GM23338 (cell line): ENCODE measurements around the gene CDCA7L. TPM values are rescaled to one million over a fixed set of nuclear protein-coding genes. Genes with fewer than 3 reads are reported as not detected.
A peak's percentile ranks its signal among the peaks of the same experiment; 100 is the strongest.

Experiments used
- ATAC-seq: fragments of 200-7000 bp; cut with Tn5 transposase; 3 replicates; pipeline ENCODE4 v1.9.1; 2020
- DNase-seq: peaks from one replicate; pipeline ENCODE4 v3.0.0-alpha.2; 2015; ENCODE audit warnings: low spot score
- H2AFZ ChIP-seq: fragments of 200-600 bp; sonication (generic); 2 replicates; pipeline ENCODE4 v1.8.0; 2016; ENCODE audit warnings: antibody characterized with exemption, mild to moderate bottlenecking, moderate library complexity
- H3F3A ChIP-seq: fragments of 200-600 bp; sonication (generic); replicated peaks from 2 replicates; pipeline ENCODE4 v1.8.0; 2017; ENCODE audit warnings: antibody characterized with exemption, mixed run types, low read depth
- H3K27ac ChIP-seq: fragments of 200-600 bp; sonication (generic); 2 replicates; pipeline ENCODE4 v1.6.1; 2016; ENCODE audit warnings: low read depth
- H3K27me3 ChIP-seq: fragments of 200-600 bp; sonication (generic); 2 replicates; pipeline ENCODE4 v1.8.0; 2016; ENCODE audit warnings: mild to moderate bottlenecking, mixed run types, moderate library complexity; ENCODE audit not compliant: insufficient read depth
- H3K36me3 ChIP-seq: fragments of 200-600 bp; sonication (generic); 2 replicates; pipeline ENCODE4 v1.8.0; 2016; ENCODE audit warnings: mild to moderate bottlenecking; ENCODE audit not compliant: insufficient read depth
- H3K4me1 ChIP-seq: fragments of 200-600 bp; sonication (generic); 2 replicates; pipeline ENCODE4 v1.8.0; 2016; ENCODE audit warnings: mild to moderate bottlenecking, moderate library complexity; ENCODE audit not compliant: insufficient read depth
- H3K4me2 ChIP-seq: fragments of 200-600 bp; sonication (generic); 2 replicates; pipeline ENCODE4 v1.7.1; 2017; ENCODE audit warnings: mixed run types
- H3K4me3 ChIP-seq: fragments of 200-600 bp; sonication (generic); 2 replicates; pipeline ENCODE4 v1.6.1; 2016; ENCODE audit warnings: mixed run types
- H3K79me2 ChIP-seq: fragments of 200-600 bp; sonication (generic); replicated peaks from 2 replicates; pipeline ENCODE4 v1.8.0; 2017; ENCODE audit warnings: mild to moderate bottlenecking; ENCODE audit not compliant: insufficient read depth
- H3K9me2 ChIP-seq: fragments of 200-600 bp; sonication (generic); 2 replicates; pipeline ENCODE4 v1.8.0; 2017; ENCODE audit not compliant: insufficient read depth
- H4K20me1 ChIP-seq: fragments of 200-600 bp; sonication (generic); replicated peaks from 2 replicates; pipeline ENCODE4 v1.8.0; 2017; ENCODE audit warnings: mild to moderate bottlenecking; ENCODE audit not compliant: insufficient read depth
- H3K27ac Mint-ChIP-seq: 2 replicates; pipeline ENCODE4 v1.8.0; 2020; ENCODE audit warnings: inconsistent platforms, mild to moderate bottlenecking, moderate library complexity, mixed read lengths
- H3K27me3 Mint-ChIP-seq: 3 replicates; pipeline ENCODE4 v1.8.0; 2022; ENCODE audit warnings: low read depth, mild to moderate bottlenecking, moderate library complexity, mixed read lengths, inconsistent platforms; ENCODE audit not compliant: insufficient read depth, poor library complexity
- H3K36me3 Mint-ChIP-seq: 3 replicates; pipeline ENCODE4 v1.8.0; 2021; ENCODE audit warnings: low read depth, mild to moderate bottlenecking, inconsistent platforms, moderate library complexity, mixed read lengths
- H3K4me1 Mint-ChIP-seq: 3 replicates; pipeline ENCODE4 v1.8.0; 2020; ENCODE audit warnings: mild to moderate bottlenecking, inconsistent platforms, mixed read lengths
- H3K4me3 Mint-ChIP-seq: 3 replicates; pipeline ENCODE4 v1.8.0; 2021; ENCODE audit warnings: moderate library complexity, mild to moderate bottlenecking, inconsistent platforms, mixed read lengths
- H3K9me3 Mint-ChIP-seq: 3 replicates; pipeline ENCODE4 v1.8.0; 2020; ENCODE audit warnings: moderate library complexity, mild to moderate bottlenecking, inconsistent platforms, mixed read lengths
- CREB1 ChIP-seq: fragments of 250-450 bp; sonication (Bioruptor Pico); IDR thresholded peaks from 2 replicates; pipeline ENCODE4 v1.5.0; 2020; ENCODE audit warnings: low read depth, mild to moderate bottlenecking, moderate library complexity
- ETS1 ChIP-seq: IDR thresholded peaks from 2 replicates; pipeline ENCODE4 v1.6.1; 2016; ENCODE audit warnings: antibody characterized with exemption
- EZH2 ChIP-seq: fragments of 200-600 bp; sonication (generic); IDR thresholded peaks from one replicate; pipeline ENCODE4 v1.8.0; 2017; ENCODE audit warnings: antibody characterized with exemption, mild to moderate bottlenecking, low read depth; ENCODE audit not compliant: unreplicated experiment
- EZH2phosphoT487 ChIP-seq: fragments of 200-600 bp; sonication (generic); IDR thresholded peaks from one replicate; pipeline ENCODE4 v1.8.1; 2018; ENCODE audit warnings: antibody characterized with exemption; ENCODE audit not compliant: unreplicated experiment
- NANOG ChIP-seq: IDR thresholded peaks from 2 replicates; pipeline ENCODE4 v1.6.1; 2016; ENCODE audit warnings: antibody characterized with exemption, borderline replicate concordance
- POLR2AphosphoS5 ChIP-seq: IDR thresholded peaks from 2 replicates; pipeline ENCODE4 v1.6.1; 2016; ENCODE audit warnings: antibody characterized with exemption, low read depth
- ZNF114 ChIP-seq: fragments of 250-450 bp; sonication (Bioruptor Pico); IDR thresholded peaks from 2 replicates; pipeline ENCODE4 v1.5.0; 2020; ENCODE audit warnings: mild to moderate bottlenecking, moderate library complexity
- ZNF331 ChIP-seq: fragments of 250-450 bp; sonication (Bioruptor Pico); IDR thresholded peaks from 2 replicates; pipeline ENCODE4 v1.5.0; 2020; ENCODE audit warnings: low read depth, mild to moderate bottlenecking, moderate library complexity
- polyA plus RNA-seq: library from polyadenylated mRNA; unstranded; fragments of >200 nt; fragmentation: Nextera tagmentation; extraction: Ambion mirVana; gene quantifications from 2 replicates; pipeline ENCODE4 v1.2.1, GENCODE V29; 2016
- total RNA-seq: library from RNA; depleted of rRNA; stranded (reverse); fragments of >200 nt; shearing (Covaris generic); gene quantifications from 2 replicates; pipeline ENCODE4 v1.2.3, GENCODE V29; 2014
- TF ChIP-seq, protein P1 (sequence below): fragments of 250-450 bp; sonication (Bioruptor Pico); IDR thresholded peaks from 2 replicates; pipeline ENCODE4 v1.5.0; 2020; ENCODE audit warnings: mild to moderate bottlenecking, moderate library complexity
- TF ChIP-seq, protein P2 (sequence below), 2 experiments: fragments of 200-600 bp in 1 of 2; sonication (generic) in 1 of 2; conservative IDR thresholded peaks; 2 replicates each; pipeline versions ENCODE4 v1.5.1 to v1.6.1; 2016 to 2017; ENCODE audit warnings: antibody characterized with exemption in 2 of 2, low read depth in 2 of 2, mild to moderate bottlenecking in 2 of 2, moderate library complexity in 1 of 2

The CDCA7L gene
- total and polyA plus RNA-seq, 2 experiments from 2014 or later, result 174 to 187 TPM

GRCh38 chr7:21962677-21963076 is 17.0 kb upstream of the CDCA7L start:
- Mint-ChIP-seq H3K4me1 (no peaks in the 10 kb centered on the region; the same call in 1 of the 3 replicates), H3K9me3 (no peaks in the 10 kb centered on the region), H3K27ac (no peak overlapping the region), H3K27me3 (peaks cover 6% of the 10 kb centered on the region), H3K36me3 (no peaks in the 10 kb centered on the region), H3K4me3 (no peak overlapping the region)
- Histone ChIP-seq H3K27ac (no peak overlapping the region), H2AFZ (0 out of 2 replicates have a peak overlapping the region, but pooled peaks have one; percentile 78), H3K4me2 (no peak overlapping the region), H3K36me3 (no peaks in the 10 kb centered on the region), H3F3A (no peaks in the 10 kb centered on the region), H3K79me2 (no peaks in the 10 kb centered on the region), H3K27me3 (no peaks in the 10 kb centered on the region), H3K4me3 (no peak overlapping the region), H4K20me1 (no peaks in the 10 kb centered on the region), H3K4me1 (no peaks in the 10 kb centered on the region), H3K9me2 (0 out of 2 replicates have a peak, but pooled peaks cover 5% of the 10 kb centered on the region)
- DNase-seq (no peak), ATAC-seq (no peak)
- TF ChIP-seq ZNF331 (CRISPR knock-in tag), result no peak

- H3K4me3 ChIP-seq, result no peak overlapping the region
- 0 out of 2 replicates have a peak, but pooled peaks cover 5% of the 10 kb centered on the region for H3K9me2 ChIP-seq
- DNase-seq (no peak), ATAC-seq (no peak)
- Mint-ChIP-seq H3K4me3 (no peak overlapping the region), H3K27me3 (peaks cover 6% of the 10 kb centered on the region), H3K9me3 (no peaks in the 10 kb centered on the region), H3K4me1 (no peaks in the 10 kb centered on the region; the same call in 1 of the 3 replicates), H3K27ac (no peak overlapping the region), H3K36me3 (no peaks in the 10 kb centered on the region)
- no peak overlapping the region for H3K27ac ChIP-seq
- no peaks in the 10 kb centered on the region for H3F3A ChIP-seq
- H4K20me1 ChIP-seq, result no peaks in the 10 kb centered on the region
- H3K36me3 ChIP-seq, result no peaks in the 10 kb centered on the region
- no peaks in the 10 kb centered on the region for H3K4me1 ChIP-seq
- no peak overlapping the region for H2AFZ ChIP-seq
- no peak overlapping the region for H3K4me2 ChIP-seq
- no peaks in the 10 kb centered on the region for H3K27me3 ChIP-seq
- no peaks in the 10 kb centered on the region for H3K79me2 ChIP-seq
- TF ChIP-seq, protein P1, sequence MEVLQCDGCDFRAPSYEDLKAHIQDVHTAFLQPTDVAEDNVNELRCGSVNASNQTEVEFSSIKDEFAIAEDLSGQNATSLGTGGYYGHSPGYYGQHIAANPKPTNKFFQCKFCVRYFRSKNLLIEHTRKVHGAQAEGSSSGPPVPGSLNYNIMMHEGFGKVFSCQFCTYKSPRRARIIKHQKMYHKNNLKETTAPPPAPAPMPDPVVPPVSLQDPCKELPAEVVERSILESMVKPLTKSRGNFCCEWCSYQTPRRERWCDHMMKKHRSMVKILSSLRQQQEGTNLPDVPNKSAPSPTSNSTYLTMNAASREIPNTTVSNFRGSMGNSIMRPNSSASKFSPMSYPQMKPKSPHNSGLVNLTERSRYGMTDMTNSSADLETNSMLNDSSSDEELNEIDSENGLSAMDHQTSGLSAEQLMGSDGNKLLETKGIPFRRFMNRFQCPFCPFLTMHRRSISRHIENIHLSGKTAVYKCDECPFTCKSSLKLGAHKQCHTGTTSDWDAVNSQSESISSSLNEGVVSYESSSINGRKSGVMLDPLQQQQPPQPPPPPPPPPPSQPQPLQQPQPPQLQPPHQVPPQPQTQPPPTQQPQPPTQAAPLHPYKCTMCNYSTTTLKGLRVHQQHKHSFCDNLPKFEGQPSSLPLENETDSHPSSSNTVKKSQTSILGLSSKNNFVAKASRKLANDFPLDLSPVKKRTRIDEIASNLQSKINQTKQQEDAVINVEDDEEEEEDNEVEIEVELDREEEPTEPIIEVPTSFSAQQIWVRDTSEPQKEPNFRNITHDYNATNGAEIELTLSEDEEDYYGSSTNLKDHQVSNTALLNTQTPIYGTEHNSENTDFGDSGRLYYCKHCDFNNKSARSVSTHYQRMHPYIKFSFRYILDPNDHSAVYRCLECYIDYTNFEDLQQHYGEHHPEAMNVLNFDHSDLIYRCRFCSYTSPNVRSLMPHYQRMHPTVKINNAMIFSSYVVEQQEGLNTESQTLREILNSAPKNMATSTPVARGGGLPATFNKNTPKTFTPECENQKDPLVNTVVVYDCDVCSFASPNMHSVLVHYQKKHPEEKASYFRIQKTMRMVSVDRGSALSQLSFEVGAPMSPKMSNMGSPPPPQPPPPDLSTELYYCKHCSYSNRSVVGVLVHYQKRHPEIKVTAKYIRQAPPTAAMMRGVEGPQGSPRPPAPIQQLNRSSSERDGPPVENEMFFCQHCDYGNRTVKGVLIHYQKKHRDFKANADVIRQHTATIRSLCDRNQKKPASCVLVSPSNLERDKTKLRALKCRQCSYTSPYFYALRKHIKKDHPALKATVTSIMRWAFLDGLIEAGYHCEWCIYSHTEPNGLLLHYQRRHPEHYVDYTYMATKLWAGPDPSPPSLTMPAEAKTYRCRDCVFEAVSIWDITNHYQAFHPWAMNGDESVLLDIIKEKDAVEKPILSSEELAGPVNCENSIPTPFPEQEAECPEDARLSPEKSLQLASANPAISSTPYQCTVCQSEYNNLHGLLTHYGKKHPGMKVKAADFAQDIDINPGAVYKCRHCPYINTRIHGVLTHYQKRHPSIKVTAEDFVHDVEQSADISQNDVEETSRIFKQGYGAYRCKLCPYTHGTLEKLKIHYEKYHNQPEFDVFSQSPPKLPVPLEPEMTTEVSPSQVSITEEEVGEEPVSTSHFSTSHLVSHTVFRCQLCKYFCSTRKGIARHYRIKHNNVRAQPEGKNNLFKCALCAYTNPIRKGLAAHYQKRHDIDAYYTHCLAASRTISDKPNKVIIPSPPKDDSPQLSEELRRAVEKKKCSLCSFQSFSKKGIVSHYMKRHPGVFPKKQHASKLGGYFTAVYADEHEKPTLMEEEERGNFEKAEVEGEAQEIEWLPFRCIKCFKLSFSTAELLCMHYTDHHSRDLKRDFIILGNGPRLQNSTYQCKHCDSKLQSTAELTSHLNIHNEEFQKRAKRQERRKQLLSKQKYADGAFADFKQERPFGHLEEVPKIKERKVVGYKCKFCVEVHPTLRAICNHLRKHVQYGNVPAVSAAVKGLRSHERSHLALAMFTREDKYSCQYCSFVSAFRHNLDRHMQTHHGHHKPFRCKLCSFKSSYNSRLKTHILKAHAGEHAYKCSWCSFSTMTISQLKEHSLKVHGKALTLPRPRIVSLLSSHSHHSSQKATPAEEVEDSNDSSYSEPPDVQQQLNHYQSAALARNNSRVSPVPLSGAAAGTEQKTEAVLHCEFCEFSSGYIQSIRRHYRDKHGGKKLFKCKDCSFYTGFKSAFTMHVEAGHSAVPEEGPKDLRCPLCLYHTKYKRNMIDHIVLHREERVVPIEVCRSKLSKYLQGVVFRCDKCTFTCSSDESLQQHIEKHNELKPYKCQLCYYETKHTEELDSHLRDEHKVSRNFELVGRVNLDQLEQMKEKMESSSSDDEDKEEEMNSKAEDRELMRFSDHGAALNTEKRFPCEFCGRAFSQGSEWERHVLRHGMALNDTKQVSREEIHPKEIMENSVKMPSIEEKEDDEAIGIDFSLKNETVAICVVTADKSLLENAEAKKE (CRISPR knock-in tag), result no peak
- TF ChIP-seq, protein P2, sequence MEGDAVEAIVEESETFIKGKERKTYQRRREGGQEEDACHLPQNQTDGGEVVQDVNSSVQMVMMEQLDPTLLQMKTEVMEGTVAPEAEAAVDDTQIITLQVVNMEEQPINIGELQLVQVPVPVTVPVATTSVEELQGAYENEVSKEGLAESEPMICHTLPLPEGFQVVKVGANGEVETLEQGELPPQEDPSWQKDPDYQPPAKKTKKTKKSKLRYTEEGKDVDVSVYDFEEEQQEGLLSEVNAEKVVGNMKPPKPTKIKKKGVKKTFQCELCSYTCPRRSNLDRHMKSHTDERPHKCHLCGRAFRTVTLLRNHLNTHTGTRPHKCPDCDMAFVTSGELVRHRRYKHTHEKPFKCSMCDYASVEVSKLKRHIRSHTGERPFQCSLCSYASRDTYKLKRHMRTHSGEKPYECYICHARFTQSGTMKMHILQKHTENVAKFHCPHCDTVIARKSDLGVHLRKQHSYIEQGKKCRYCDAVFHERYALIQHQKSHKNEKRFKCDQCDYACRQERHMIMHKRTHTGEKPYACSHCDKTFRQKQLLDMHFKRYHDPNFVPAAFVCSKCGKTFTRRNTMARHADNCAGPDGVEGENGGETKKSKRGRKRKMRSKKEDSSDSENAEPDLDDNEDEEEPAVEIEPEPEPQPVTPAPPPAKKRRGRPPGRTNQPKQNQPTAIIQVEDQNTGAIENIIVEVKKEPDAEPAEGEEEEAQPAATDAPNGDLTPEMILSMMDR (conservative IDR thresholded peaks at IDR 0.05; ENCODE audit: low read depth in 2 of 2), result no peak
- TF ChIP-seq POLR2AphosphoS5 (no peak), EZH2phosphoT487 (no peak), CREB1 (no peak), ETS1 (no peak), NANOG (no peak), EZH2 (no peak), ZNF114 (CRISPR knock-in tag) (no peak)
These were observed 15.2 kb upstream of the CDCA7L start for GRCh38 chr7:21960922-21961321.
